GM21786 (cell line): ENCODE data around the gene SCUBE2.

Source experiments
- ATAC-seq: cut with Tn5 transposase; IDR thresholded peaks from one replicate; pipeline ENCODE4 v1.9.1; 2021; ENCODE audit not compliant: unreplicated experiment

SCUBE2 gene

DNA sequence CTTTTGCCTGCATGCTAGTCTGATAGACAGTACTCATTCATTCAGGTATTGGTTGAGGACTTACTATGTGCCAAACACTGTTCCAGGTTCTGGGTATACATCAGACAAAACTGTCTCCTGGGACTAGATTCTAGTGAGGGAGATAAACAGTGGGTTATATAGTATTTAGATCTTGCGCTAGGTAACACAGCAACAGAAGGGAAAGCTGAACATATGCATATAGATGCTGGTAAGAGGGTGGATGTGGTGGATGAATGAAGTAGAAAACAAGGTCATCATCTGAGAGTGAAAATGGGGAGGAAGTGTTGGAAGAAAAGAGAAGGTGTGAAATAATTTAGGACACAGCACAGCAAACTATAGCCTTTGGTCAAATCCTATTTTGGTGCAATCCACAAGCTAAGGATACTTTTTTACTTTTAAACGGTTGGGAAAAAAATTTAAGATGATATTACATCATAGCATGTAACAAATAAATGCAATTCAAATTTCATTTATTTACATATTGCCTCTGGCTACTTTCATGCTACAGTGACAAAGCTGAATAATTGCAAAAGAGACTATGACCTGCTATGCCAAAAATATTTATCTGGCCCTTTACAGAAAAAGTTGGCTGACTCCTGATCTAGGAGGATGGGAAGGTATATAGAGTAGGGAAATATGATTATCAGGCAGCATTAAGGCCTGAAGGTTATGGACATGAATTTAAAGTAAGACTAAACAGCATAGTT lies 120.0 kb downstream of the SCUBE2 start:
- no peak for ATAC-seq
